DOHH2 (cell line): ENCODE results near the gene OR10V1.

Source experiments
- EZH2phosphoT487 ChIP-seq: fragments of 200-600 bp; sonication (generic); IDR thresholded peaks from 2 replicates; pipeline ENCODE4 v1.6.1; 2017; ENCODE audit warnings: borderline replicate concordance, mild to moderate bottlenecking, antibody characterized with exemption, low read length, moderate library complexity, mixed read lengths
- TF ChIP-seq, protein P1 (sequence below): fragments of 200-600 bp; sonication (generic); IDR thresholded peaks from one replicate; pipeline ENCODE4 v1.5.1; 2014; ENCODE audit warnings: antibody characterized with exemption, mild to moderate bottlenecking, low read depth, low read length; ENCODE audit not compliant: poor library complexity, severe bottlenecking

DNA sequence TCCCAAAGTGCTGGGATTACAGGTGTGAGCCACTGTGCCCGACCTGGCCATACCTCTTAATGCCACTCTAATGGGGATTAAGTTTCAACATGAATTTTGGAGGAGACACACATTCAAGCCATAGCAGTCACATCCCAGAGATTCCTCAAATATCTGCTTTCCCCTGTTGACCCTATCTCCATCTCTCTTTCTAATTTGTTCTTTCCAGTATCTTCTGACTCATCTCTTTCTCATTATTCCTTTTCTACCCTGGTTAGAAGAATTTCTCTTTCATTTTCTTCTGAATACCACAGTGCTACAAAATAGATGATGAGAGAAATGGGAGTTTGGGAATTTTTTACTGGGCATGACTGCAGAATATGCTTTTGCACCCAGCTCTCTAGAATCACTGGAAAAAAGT lies 5.1 kb downstream of the OR10V1 start:
- no peak for TF ChIP-seq EZH2phosphoT487
- TF ChIP-seq, protein P1, sequence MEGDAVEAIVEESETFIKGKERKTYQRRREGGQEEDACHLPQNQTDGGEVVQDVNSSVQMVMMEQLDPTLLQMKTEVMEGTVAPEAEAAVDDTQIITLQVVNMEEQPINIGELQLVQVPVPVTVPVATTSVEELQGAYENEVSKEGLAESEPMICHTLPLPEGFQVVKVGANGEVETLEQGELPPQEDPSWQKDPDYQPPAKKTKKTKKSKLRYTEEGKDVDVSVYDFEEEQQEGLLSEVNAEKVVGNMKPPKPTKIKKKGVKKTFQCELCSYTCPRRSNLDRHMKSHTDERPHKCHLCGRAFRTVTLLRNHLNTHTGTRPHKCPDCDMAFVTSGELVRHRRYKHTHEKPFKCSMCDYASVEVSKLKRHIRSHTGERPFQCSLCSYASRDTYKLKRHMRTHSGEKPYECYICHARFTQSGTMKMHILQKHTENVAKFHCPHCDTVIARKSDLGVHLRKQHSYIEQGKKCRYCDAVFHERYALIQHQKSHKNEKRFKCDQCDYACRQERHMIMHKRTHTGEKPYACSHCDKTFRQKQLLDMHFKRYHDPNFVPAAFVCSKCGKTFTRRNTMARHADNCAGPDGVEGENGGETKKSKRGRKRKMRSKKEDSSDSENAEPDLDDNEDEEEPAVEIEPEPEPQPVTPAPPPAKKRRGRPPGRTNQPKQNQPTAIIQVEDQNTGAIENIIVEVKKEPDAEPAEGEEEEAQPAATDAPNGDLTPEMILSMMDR, result no peak
